COLO829 (cell line): ENCODE measurements around the gene PIK3R3.
"Not testable (repeated sequence)": the region's sequence is repeated elsewhere in the genome, so short reads cannot be mapped to it uniquely, and the experiment has no call there.

Experiments
- DNase-seq: peaks from one replicate; pipeline ENCODE4 v3.0.0; 2012; ENCODE audit warnings: low spot score

Gene PIK3R3

GRCh38 chr1:46065405-46065804 is 67.0 kb downstream of the PIK3R3 start:
- no peak for DNase-seq

GRCh38 chr1:46064708-46065107 is 67.7 kb downstream of the PIK3R3 start:
- DNase-seq: no peak

- DNase-seq: peak; percentile 17
These were observed 69.6 kb downstream of the PIK3R3 start for GRCh38 chr1:46062651-46063319.

- DNase-seq: no peak
These were observed 71.3 kb downstream of the PIK3R3 start for GRCh38 chr1:46061146-46061545.

- DNase-seq: no peak
These were observed 73.5 kb downstream of the PIK3R3 start for GRCh38 chr1:46058936-46059335.

- no peak for DNase-seq
These were observed 74.6 kb downstream of the PIK3R3 start for GRCh38 chr1:46057781-46058180.

- not testable (repeated sequence) for DNase-seq
These were observed 75.2 kb downstream of the PIK3R3 start for GRCh38 chr1:46057215-46057614.

GRCh38 chr1:46056325-46056724 is 76.1 kb downstream of the PIK3R3 start:
- DNase-seq: no peak

GRCh38 chr1:46053734-46054133 is 78.7 kb downstream of the PIK3R3 start:
- DNase-seq: no peak

GRCh38 chr1:46044116-46044515 is 88.3 kb downstream of the PIK3R3 start:
- DNase-seq: no peak

GRCh38 chr1:46043458-46044017 is 88.9 kb downstream of the PIK3R3 start:
- no peak for DNase-seq

- no peak for DNase-seq
These were observed 90.5 kb downstream of the PIK3R3 start for GRCh38 chr1:46041974-46042373.

- DNase-seq: no peak
These were observed 90.9 kb downstream of the PIK3R3 start for GRCh38 chr1:46041551-46041950.

- DNase-seq: peak; percentile 35
These were observed 92.8 kb downstream of the PIK3R3 start for GRCh38 chr1:46039571-46040052.

- peak; percentile 83 for DNase-seq
These were observed 95.3 kb downstream of the PIK3R3 start for GRCh38 chr1:46036894-46037839.

- DNase-seq: no peak
These were observed 97.6 kb downstream of the PIK3R3 start for GRCh38 chr1:46034601-46035516.

GRCh38 chr1:46030876-46031660 is 101.4 kb downstream of the PIK3R3 start:
- DNase-seq: no peak

- no peak for DNase-seq
These were observed 102.2 kb downstream of the PIK3R3 start for GRCh38 chr1:46030074-46030870.

GRCh38 chr1:46027788-46028573 is 104.4 kb downstream of the PIK3R3 start:
- no peak for DNase-seq
